Hematopoietic multipotent progenitor cell treated with erythropoietin and hydrocortisone succinate and interleukin-3 and kit ligand, for 6 days (in vitro differentiated cells): ENCODE results near the gene LRRC2.
"Not testable (repeated sequence)": the region's sequence is repeated elsewhere in the genome, so short reads cannot be mapped to it uniquely, and the experiment has no call there.

ENCODE experiments used
- DNase-seq: peaks from one replicate; pipeline ENCODE4 v3.0.0-alpha.2; 2015

Gene LRRC2

GRCh38 chr3:46580675-46581074 is 14.6 kb upstream of the LRRC2 start:
- no peak for DNase-seq

GRCh38 chr3:46579756-46580286 is 13.7 kb upstream of the LRRC2 start:
- no peak for DNase-seq

- peak; percentile 23 for DNase-seq
Measured at GRCh38 chr3:46578973-46579755, 13.1 kb upstream of the LRRC2 start.

GRCh38 chr3:46577580-46578249 is 11.6 kb upstream of the LRRC2 start:
- DNase-seq: not testable (repeated sequence)

- DNase-seq: no peak
Measured at GRCh38 chr3:46576879-46577278, 10.8 kb upstream of the LRRC2 start.

DNA sequence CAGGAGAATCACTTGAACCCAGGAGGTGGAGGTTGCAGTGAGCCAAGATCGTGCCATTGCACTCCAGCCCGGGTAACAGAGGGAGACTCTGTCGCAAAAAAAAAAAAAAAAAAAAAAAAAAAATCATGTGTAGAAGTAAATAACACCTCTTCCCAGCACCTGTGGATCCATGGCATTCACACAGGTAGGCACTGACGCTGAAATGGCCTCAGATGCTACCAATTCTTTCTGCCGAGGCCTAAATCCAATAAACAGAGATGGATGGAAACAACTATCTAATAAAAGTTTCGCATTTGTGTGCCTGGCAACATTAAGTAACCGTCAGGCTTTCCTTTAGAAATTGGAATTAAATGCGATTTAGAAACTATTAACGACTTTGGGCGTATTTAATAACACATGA is 10.3 kb upstream of the LRRC2 start:
- DNase-seq: no peak

DNA sequence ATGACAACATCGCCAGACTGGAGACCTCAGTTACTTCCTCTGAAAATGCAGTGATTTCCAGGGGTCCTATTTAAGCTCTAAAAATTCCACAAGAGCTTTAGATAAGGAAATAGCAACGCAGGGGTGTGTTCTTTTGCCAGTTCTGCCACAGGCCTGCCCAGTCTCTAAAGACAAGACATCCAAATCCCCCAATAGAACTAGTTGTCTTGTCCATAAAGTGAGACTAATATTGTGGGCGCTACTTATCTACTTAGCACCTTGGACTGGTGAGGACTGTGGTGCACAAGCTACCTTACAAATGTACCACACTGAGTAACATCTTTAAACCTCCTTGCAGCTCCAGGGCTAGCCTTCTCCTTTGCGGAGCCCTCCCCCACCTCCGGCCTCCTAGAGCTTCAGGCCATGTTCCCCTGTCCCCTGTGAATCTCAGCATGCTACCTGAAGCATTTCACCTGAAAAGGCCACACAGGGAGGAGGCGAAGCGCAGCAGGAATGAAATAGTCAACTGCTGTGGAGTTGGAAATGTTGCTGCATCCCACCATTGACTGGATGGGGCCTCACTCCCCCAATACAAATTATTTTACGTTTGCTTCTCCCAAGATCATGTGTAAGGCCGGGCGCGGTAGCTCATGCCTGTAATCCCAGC is 9.6 kb upstream of the LRRC2 start:
- DNase-seq: no peak

DNA sequence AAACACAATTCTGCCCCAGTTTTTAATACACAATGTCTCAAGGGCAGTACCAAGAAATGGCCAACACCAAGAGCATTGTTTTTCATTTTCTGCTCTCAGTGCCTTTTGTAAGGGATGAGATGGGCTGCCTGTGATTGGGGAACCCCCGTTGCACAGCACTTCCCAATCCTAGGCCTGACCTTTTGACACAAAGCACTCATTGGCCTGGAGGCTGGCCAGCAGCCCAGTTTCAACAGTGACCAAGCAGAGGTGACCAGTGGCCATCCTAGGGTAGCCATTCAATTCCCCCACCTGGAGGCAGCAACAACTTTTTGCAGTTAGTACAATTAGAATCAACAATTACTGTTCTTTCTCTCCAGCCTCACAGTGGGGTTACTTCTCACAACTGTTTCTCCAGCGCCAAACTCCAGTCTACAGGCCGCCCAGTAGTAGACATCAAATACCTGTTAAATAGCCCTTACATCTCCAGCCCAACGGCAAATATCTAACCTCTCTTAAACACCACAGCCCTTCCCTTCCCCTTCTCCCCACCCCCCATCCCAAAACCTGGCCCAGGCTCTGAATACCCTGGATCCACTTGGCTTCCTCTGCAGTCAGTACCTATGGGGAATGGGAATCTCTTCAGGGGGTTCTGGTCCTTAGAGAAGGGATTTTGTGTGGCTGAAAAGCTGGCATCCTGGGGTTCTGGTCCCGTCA is 8.9 kb upstream of the LRRC2 start:
- no peak for DNase-seq

GRCh38 chr3:46574243-46574646 is 8.1 kb upstream of the LRRC2 start:
- DNase-seq: no peak

GRCh38 chr3:46573701-46574100 is 7.6 kb upstream of the LRRC2 start:
- no peak for DNase-seq

DNA sequence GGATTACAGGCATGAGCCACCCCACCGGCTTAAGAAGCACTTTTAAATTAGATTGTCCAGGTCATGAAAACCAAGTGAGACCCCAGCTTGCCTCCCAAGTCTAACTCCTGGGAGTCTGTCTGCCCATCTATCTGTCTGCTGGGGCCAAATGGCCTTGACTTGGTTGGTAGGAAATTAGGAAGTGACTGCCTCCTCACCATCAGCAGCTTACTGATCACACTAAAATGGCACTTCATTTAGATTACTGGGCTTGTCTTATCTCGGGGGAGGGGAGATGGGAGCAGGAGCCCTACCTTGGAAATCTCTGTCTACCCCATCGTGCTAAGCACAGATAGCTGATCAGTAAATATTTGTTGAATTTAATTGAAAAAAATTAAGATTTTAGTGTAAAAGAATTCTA is 5.6 kb upstream of the LRRC2 start:
- DNase-seq: no peak

- peak; percentile 56 for DNase-seq
Measured at GRCh38 chr3:46565607-46566039, 479 bp downstream of the LRRC2 start.

DNA sequence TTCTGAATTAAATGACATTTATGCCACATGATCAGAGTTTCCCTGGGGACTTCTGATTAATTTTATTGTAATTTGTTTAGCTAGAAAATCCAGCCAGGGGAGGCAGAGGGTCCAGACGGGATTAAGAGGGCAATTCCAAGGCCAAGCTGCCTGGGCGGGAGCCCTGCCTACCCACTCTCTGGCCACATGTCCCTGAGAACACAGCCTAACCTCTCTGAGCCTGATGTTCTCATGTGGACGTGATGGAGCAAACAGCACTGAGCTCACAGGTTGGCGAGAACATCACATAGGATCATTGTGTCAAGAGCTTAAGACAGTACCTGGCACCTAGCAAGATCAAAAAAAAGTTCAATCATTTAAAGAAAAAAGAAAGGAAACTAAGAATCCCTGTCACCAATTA is 1.0 kb downstream of the LRRC2 start:
- no peak for DNase-seq

GRCh38 chr3:46564190-46565021 is 1.7 kb downstream of the LRRC2 start:
- no peak for DNase-seq

DNA sequence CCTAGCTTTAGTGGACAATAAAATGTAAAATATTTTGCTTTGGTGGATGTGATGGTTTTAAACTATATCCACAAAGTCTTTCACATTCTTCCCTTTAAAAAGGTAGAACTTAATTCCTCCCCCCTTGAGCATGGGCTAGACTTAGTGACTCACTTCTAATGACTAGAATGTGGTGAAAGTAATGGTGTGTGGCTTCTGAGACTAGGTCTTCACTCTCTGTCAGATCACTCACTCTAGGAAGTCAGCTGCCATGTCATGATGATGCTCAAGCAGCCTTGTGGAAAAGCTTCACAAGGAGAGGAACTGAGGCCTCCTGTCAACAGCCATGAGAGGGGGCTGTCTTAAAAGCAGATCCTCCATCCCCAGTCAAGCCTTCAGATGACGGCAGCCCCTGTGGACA is 4.2 kb downstream of the LRRC2 start:
- no peak for DNase-seq

GRCh38 chr3:46561511-46561910 is 4.6 kb downstream of the LRRC2 start:
- DNase-seq: no peak

DNA sequence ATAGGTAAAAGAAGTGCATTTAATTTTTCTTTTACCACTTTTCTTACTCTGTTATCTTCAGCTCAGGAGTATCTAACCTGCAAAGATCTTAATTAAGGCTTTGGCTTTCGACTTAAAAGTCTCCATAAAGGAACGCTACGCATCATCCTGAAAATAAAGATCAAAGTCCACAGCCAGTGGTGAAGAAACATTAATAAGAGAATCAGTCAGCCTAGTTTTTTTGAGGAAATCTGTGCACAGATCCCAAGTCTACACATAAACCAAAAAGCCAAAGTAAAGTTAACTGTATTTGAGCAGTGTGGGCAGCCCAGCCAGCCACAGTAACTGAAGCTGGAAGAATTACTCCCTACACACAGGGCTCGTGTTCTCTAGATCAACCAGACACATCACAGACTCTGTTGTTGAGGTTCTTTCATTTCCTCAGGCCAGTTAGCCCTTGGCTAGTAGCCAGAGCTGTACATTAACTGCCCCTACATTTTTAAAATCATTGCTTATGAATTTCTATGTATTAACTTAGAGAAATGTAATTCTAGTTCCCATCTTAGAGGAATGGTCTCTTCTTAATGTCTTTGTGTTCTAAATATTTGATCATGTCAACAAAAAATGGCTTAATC is 6.9 kb downstream of the LRRC2 start:
- DNase-seq: no peak

GRCh38 chr3:46558184-46559043 is 7.7 kb downstream of the LRRC2 start:
- peak; percentile 96 for DNase-seq

- DNase-seq: no peak
Measured at GRCh38 chr3:46557814-46558183, 8.3 kb downstream of the LRRC2 start.

GRCh38 chr3:46553154-46553553 is 12.9 kb downstream of the LRRC2 start:
- no peak for DNase-seq

- DNase-seq: no peak
Measured at GRCh38 chr3:46552538-46552937, 13.6 kb downstream of the LRRC2 start.
